ENCODE data around the gene OAF. TPM values are rescaled to one million over a fixed set of nuclear protein-coding genes. Genes with fewer than 3 reads are reported as not detected.
"Not testable (repeated sequence)": the region's sequence is repeated elsewhere in the genome, so short reads cannot be mapped to it uniquely, and the experiment has no call there.

OAF gene
- total RNA-seq, 1 donor from 2014 or later, result 9.0 TPM

GRCh38 chr11:120271672-120272071 lies 60.8 kb downstream of the OAF start:
- Histone ChIP-seq H3K27me3 (ENCODE audit: control insufficient read depth, insufficient read depth, low read length) (peaks cover 1% of the 10 kb centered on the region), H3K36me3 (ENCODE audit: control insufficient read depth, insufficient read depth, low read length) (no peaks in the 10 kb centered on the region), H3K4me3 (ENCODE audit: low read depth, low read length) (no peak overlapping the region)
- FAIRE-seq (no peak), DNase-seq (ENCODE audit: low read depth) (peak; percentile 81)
- no peak for TF ChIP-seq CTCF (IDR thresholded peaks at IDR 0.05; ENCODE audit: insufficient read depth, low read length, severe bottlenecking)

GRCh38 chr11:120272303-120272702 lies 61.5 kb downstream of the OAF start:
- no peak for TF ChIP-seq CTCF (IDR thresholded peaks at IDR 0.05; ENCODE audit: insufficient read depth, low read length, severe bottlenecking)
- peaks cover 1% of the 10 kb centered on the region for H3K27me3 ChIP-seq (ENCODE audit: control insufficient read depth, insufficient read depth, low read length)
- peak; percentile 95 for DNase-seq (ENCODE audit: low read depth)
- FAIRE-seq, result peak; percentile 64
- H3K36me3 ChIP-seq (ENCODE audit: control insufficient read depth, insufficient read depth, low read length), result no peaks in the 10 kb centered on the region
- no peak overlapping the region for H3K4me3 ChIP-seq (ENCODE audit: low read depth, low read length)

- Histone ChIP-seq H3K36me3 (ENCODE audit: control insufficient read depth, insufficient read depth, low read length) (no peaks in the 10 kb centered on the region), H3K4me3 (ENCODE audit: low read depth, low read length) (no peak overlapping the region), H3K27me3 (ENCODE audit: control insufficient read depth, insufficient read depth, low read length) (peaks cover 1% of the 10 kb centered on the region)
- peak; percentile 49 for DNase-seq (ENCODE audit: low read depth)
- FAIRE-seq, result no peak
- no peak for TF ChIP-seq CTCF (IDR thresholded peaks at IDR 0.05; ENCODE audit: insufficient read depth, low read length, severe bottlenecking)
These were observed 62.6 kb downstream of the OAF start for GRCh38 chr11:120273432-120273831.

- FAIRE-seq, result not testable (repeated sequence)
These were observed 63.1 kb downstream of the OAF start for GRCh38 chr11:120273956-120274355.

GRCh38 chr11:120279502-120279901 lies 68.7 kb downstream of the OAF start:
- no peak for TF ChIP-seq CTCF (IDR thresholded peaks at IDR 0.05; ENCODE audit: insufficient read depth, low read length, severe bottlenecking)
- no peak overlapping the region for H3K4me3 ChIP-seq (ENCODE audit: low read depth, low read length)
- no peaks in the 10 kb centered on the region for H3K36me3 ChIP-seq (ENCODE audit: control insufficient read depth, insufficient read depth, low read length)
- no peak for DNase-seq (ENCODE audit: low read depth)
- FAIRE-seq, result no peak
- H3K27me3 ChIP-seq (ENCODE audit: control insufficient read depth, insufficient read depth, low read length), result no peaks in the 10 kb centered on the region

More at GRCh38 chr11:120273956-120274355, 63.1 kb downstream of the OAF start:
- DNase-seq (ENCODE audit: low read depth); H3K27me3 ChIP-seq (ENCODE audit: control insufficient read depth, insufficient read depth, low read length); H3K36me3 ChIP-seq (ENCODE audit: control insufficient read depth, insufficient read depth, low read length); H3K4me3 ChIP-seq (ENCODE audit: low read depth, low read length): not testable (repeated sequence)

Other genes with a start within 250 kb of the OAF start
- 146 and 441 TPM in 2 replicates for gene TRIM29, start 72.9 kb upstream of the OAF start, total RNA-seq
- 0.90 TPM in 1 of 2 replicates, not detected in the other for gene POU2F3, start 29.1 kb downstream of the OAF start, total RNA-seq
- gene TLCD5, start 114.3 kb downstream of the OAF start, total RNA-seq, result 1.7 and 1.8 TPM in 2 replicates
- 65.6 and 87.6 TPM in 2 replicates for gene ARHGEF12, start 125.4 kb downstream of the OAF start, total RNA-seq